HG03354 (cell line): ENCODE measurements around the gene CHI3L2.
"Not testable (repeated sequence)": the region's sequence is repeated elsewhere in the genome, so short reads cannot be mapped to it uniquely, and the experiment has no call there.

Source experiments
- ATAC-seq: cut with Tn5 transposase; IDR thresholded peaks from one replicate; pipeline ENCODE4 v1.9.1; 2021; ENCODE audit warnings: mild to moderate bottlenecking; ENCODE audit not compliant: unreplicated experiment, poor library complexity, severe bottlenecking

CHI3L2 gene

GRCh38 chr1:111201275-111202090 is 26.0 kb upstream of the CHI3L2 start:
- no peak for ATAC-seq

- ATAC-seq = no peak
Measured at GRCh38 chr1:111202366-111202706, 25.2 kb upstream of the CHI3L2 start.

GRCh38 chr1:111202707-111203623 is 24.5 kb upstream of the CHI3L2 start:
- peak; percentile 15 for ATAC-seq

- peak; percentile 66 for ATAC-seq
Measured at GRCh38 chr1:111203681-111204200, 23.8 kb upstream of the CHI3L2 start.

- peak; percentile 65 for ATAC-seq
Measured at GRCh38 chr1:111204201-111204982, 23.1 kb upstream of the CHI3L2 start.

GRCh38 chr1:111204983-111205713 is 22.4 kb upstream of the CHI3L2 start:
- no peak for ATAC-seq

GRCh38 chr1:111205714-111206050 is 21.8 kb upstream of the CHI3L2 start:
- ATAC-seq = no peak

- no peak for ATAC-seq
Measured at GRCh38 chr1:111208921-111209320, 18.6 kb upstream of the CHI3L2 start.

GRCh38 chr1:111209622-111210021 is 17.9 kb upstream of the CHI3L2 start:
- no peak for ATAC-seq

- no peak for ATAC-seq
Measured at GRCh38 chr1:111211921-111212320, 15.6 kb upstream of the CHI3L2 start.

- ATAC-seq = no peak
Measured at GRCh38 chr1:111212634-111213335, 14.7 kb upstream of the CHI3L2 start.

GRCh38 chr1:111213412-111213811 is 14.1 kb upstream of the CHI3L2 start:
- ATAC-seq = no peak

- ATAC-seq = no peak
Measured at GRCh38 chr1:111214074-111214801, 13.3 kb upstream of the CHI3L2 start.

GRCh38 chr1:111214884-111215283 is 12.6 kb upstream of the CHI3L2 start:
- no peak for ATAC-seq

- not testable (repeated sequence) for ATAC-seq
Measured at GRCh38 chr1:111215285-111215684, 12.2 kb upstream of the CHI3L2 start.

GRCh38 chr1:111216751-111217150 is 10.8 kb upstream of the CHI3L2 start:
- no peak for ATAC-seq

GRCh38 chr1:111217183-111217910 is 10.2 kb upstream of the CHI3L2 start:
- no peak for ATAC-seq
